ENCODE data around the gene TSPAN7.

Gene TSPAN7

DNA sequence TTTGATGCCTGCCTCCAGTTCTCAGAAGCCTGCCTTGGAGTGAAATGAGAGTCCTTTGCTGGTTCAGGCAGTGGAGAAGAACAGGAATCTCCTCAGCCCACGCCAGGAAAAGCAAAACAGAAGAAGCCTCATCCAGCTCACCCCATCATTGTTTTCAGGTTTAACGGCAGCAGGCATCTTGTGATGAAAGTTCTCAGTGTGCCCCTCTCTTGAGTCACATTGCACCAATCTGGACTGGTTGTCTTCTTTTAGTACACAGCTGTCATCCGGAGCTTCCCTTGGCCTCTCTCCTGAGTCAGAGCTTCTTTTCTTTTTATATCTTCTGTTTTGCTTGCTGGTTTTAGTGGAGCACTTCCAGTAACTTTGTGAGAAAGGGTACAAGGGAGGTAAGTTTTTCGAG, 50.9 kb downstream of the TSPAN7 start:
- Histone ChIP-seq H3K27me3 (ENCODE audit: insufficient read depth, poor library complexity, severe bottlenecking) (peaks cover 2% of the 10 kb centered on the region), H3K4me3 (replicated peaks; ENCODE audit: insufficient read depth, low read length) (no peak overlapping the region), H3K27ac (replicated peaks) (no peak overlapping the region)
- no peak for DNase-seq (ENCODE audit: low read depth in 1 of 2, low spot score in 1 of 2)
- TF ChIP-seq, protein P1, sequence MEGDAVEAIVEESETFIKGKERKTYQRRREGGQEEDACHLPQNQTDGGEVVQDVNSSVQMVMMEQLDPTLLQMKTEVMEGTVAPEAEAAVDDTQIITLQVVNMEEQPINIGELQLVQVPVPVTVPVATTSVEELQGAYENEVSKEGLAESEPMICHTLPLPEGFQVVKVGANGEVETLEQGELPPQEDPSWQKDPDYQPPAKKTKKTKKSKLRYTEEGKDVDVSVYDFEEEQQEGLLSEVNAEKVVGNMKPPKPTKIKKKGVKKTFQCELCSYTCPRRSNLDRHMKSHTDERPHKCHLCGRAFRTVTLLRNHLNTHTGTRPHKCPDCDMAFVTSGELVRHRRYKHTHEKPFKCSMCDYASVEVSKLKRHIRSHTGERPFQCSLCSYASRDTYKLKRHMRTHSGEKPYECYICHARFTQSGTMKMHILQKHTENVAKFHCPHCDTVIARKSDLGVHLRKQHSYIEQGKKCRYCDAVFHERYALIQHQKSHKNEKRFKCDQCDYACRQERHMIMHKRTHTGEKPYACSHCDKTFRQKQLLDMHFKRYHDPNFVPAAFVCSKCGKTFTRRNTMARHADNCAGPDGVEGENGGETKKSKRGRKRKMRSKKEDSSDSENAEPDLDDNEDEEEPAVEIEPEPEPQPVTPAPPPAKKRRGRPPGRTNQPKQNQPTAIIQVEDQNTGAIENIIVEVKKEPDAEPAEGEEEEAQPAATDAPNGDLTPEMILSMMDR (IDR thresholded peaks at IDR 0.05; ENCODE audit: insufficient read depth, low read length), result no peak
- TF ChIP-seq, protein P2, sequence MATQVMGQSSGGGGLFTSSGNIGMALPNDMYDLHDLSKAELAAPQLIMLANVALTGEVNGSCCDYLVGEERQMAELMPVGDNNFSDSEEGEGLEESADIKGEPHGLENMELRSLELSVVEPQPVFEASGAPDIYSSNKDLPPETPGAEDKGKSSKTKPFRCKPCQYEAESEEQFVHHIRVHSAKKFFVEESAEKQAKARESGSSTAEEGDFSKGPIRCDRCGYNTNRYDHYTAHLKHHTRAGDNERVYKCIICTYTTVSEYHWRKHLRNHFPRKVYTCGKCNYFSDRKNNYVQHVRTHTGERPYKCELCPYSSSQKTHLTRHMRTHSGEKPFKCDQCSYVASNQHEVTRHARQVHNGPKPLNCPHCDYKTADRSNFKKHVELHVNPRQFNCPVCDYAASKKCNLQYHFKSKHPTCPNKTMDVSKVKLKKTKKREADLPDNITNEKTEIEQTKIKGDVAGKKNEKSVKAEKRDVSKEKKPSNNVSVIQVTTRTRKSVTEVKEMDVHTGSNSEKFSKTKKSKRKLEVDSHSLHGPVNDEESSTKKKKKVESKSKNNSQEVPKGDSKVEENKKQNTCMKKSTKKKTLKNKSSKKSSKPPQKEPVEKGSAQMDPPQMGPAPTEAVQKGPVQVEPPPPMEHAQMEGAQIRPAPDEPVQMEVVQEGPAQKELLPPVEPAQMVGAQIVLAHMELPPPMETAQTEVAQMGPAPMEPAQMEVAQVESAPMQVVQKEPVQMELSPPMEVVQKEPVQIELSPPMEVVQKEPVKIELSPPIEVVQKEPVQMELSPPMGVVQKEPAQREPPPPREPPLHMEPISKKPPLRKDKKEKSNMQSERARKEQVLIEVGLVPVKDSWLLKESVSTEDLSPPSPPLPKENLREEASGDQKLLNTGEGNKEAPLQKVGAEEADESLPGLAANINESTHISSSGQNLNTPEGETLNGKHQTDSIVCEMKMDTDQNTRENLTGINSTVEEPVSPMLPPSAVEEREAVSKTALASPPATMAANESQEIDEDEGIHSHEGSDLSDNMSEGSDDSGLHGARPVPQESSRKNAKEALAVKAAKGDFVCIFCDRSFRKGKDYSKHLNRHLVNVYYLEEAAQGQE (IDR thresholded peaks at IDR 0.05; ENCODE audit: insufficient replicate concordance, low read depth), result no peak
- TF ChIP-seq SPI1 (IDR thresholded peaks at IDR 0.05; ENCODE audit: borderline replicate concordance, low read depth) (no peak), GABPA (IDR thresholded peaks at IDR 0.05; ENCODE audit: low read depth) (no peak), POLR2AphosphoS5 (IDR thresholded peaks at IDR 0.05; ENCODE audit: low read depth) (no peak)

GRCh38 chrX:38614485-38614884, 53.1 kb downstream of the TSPAN7 start:
- no peaks in the 10 kb centered on the region for H3K27me3 ChIP-seq (ENCODE audit: insufficient read depth, poor library complexity, severe bottlenecking)
- no peak for TF ChIP-seq POLR2AphosphoS5 (IDR thresholded peaks at IDR 0.05; ENCODE audit: low read depth)
- no peak for TF ChIP-seq SPI1 (IDR thresholded peaks at IDR 0.05; ENCODE audit: borderline replicate concordance, low read depth)
- TF ChIP-seq, protein P2 (IDR thresholded peaks at IDR 0.05; ENCODE audit: insufficient replicate concordance, low read depth), result no peak
- TF ChIP-seq, protein P1 (IDR thresholded peaks at IDR 0.05; ENCODE audit: insufficient read depth, low read length), result no peak
- TF ChIP-seq GABPA (IDR thresholded peaks at IDR 0.05; ENCODE audit: low read depth), result no peak
- DNase-seq (ENCODE audit: low read depth in 1 of 2, low spot score in 1 of 2), result no peak
- H3K4me3 ChIP-seq (replicated peaks; ENCODE audit: insufficient read depth, low read length), result no peak overlapping the region
- no peak overlapping the region for H3K27ac ChIP-seq (replicated peaks)

DNA sequence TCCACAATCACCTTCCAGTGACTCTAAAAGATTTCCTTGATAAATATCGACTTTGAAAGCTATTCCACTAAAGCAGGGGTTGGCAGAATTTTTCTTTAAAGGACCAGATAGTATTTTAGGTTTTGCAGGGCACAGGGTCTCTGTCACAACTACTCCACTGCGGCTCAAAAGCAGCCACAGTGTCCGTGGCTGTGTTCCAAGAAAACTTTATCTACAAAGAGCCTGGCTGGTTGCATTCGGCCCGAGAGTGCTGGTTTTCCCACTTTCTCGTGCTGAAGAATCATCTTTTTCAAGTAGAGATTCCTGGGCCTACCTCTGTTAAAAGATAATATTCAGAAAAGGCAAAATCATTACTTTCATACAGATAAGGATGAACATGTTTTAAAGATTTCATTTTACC, 55.6 kb downstream of the TSPAN7 start:
- Histone ChIP-seq H3K27me3 (ENCODE audit: insufficient read depth, poor library complexity, severe bottlenecking) (no peaks in the 10 kb centered on the region), H3K27ac (replicated peaks) (no peak overlapping the region), H3K4me3 (replicated peaks; ENCODE audit: insufficient read depth, low read length) (no peak overlapping the region)
- TF ChIP-seq POLR2AphosphoS5 (IDR thresholded peaks at IDR 0.05; ENCODE audit: low read depth) (no peak), GABPA (IDR thresholded peaks at IDR 0.05; ENCODE audit: low read depth) (no peak), SPI1 (IDR thresholded peaks at IDR 0.05; ENCODE audit: borderline replicate concordance, low read depth) (no peak)
- TF ChIP-seq, protein P1 (IDR thresholded peaks at IDR 0.05; ENCODE audit: insufficient read depth, low read length), result no peak
- TF ChIP-seq, protein P2 (IDR thresholded peaks at IDR 0.05; ENCODE audit: insufficient replicate concordance, low read depth), result no peak
- DNase-seq (ENCODE audit: low read depth in 1 of 2, low spot score in 1 of 2), result no peak
